Measurements from ENCODE around the gene NDUFS6.
"Not testable (repeated sequence)": the region's sequence is repeated elsewhere in the genome, so short reads cannot be mapped to it uniquely, and the experiment has no call there.

Gene NDUFS6

DNA sequence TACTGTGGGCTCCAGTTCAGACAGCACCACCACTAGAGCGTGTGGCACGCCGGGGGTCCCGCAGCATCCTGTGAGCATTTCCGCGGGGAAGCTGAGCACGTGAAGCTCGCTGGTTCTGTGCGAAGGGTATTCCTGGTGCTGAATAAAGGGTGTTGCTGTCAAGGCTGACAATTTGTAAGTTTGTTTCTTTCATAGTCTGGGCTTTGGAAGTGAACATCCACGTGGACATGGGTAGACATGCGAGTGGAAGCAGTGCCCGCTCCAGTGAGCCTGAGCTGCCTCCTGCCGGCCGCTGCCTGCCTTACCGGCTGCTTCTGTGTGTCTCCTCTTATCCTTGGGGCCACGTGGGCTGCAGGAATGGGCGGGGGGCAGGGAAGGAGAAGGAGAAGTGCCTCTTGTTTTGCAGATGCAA, 14.7 kb downstream of the NDUFS6 start:
- no peak for DNase-seq (ENCODE audit: extremely low read depth, low read depth)
- no peak overlapping the region for H3K4me3 ChIP-seq (replicated peaks; ENCODE audit: low read depth, low read length)
- TF ChIP-seq, protein P1, sequence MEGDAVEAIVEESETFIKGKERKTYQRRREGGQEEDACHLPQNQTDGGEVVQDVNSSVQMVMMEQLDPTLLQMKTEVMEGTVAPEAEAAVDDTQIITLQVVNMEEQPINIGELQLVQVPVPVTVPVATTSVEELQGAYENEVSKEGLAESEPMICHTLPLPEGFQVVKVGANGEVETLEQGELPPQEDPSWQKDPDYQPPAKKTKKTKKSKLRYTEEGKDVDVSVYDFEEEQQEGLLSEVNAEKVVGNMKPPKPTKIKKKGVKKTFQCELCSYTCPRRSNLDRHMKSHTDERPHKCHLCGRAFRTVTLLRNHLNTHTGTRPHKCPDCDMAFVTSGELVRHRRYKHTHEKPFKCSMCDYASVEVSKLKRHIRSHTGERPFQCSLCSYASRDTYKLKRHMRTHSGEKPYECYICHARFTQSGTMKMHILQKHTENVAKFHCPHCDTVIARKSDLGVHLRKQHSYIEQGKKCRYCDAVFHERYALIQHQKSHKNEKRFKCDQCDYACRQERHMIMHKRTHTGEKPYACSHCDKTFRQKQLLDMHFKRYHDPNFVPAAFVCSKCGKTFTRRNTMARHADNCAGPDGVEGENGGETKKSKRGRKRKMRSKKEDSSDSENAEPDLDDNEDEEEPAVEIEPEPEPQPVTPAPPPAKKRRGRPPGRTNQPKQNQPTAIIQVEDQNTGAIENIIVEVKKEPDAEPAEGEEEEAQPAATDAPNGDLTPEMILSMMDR (IDR thresholded peaks at IDR 0.05; ENCODE audit: low read depth, low read length, missing control alignments) = no peak

DNA sequence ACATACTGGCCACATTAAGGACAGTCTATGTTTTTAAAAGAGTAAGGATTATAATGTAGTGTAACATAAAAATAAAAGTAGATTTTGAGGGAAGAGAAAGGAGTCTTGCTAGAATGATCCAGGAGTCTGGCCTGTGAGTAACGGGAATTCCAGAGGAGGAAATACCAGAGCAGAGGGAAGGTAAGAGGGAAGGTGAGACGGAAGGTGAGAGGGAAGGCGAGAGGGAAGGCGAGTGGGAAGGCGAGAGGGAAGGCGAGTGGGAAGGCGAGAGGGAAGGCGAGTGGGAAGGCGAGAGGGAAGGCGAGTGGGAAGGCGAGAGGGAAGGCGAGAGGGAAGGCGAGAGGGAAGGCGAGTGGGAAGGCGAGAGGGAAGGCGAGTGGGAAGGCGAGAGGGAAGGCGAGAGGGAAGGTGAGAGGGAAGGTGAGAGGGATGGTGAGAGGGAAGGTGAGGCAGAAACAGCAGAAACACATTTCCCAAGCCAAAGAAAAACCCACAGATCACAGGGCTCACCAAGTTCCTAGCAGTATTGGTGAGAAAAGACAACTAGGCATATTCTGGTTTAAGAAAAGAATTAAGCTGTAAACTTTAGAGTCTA, 15.4 kb downstream of the NDUFS6 start:
- DNase-seq (ENCODE audit: extremely low read depth, low read depth); H3K4me3 ChIP-seq (replicated peaks; ENCODE audit: low read depth, low read length): not testable (repeated sequence)

DNA sequence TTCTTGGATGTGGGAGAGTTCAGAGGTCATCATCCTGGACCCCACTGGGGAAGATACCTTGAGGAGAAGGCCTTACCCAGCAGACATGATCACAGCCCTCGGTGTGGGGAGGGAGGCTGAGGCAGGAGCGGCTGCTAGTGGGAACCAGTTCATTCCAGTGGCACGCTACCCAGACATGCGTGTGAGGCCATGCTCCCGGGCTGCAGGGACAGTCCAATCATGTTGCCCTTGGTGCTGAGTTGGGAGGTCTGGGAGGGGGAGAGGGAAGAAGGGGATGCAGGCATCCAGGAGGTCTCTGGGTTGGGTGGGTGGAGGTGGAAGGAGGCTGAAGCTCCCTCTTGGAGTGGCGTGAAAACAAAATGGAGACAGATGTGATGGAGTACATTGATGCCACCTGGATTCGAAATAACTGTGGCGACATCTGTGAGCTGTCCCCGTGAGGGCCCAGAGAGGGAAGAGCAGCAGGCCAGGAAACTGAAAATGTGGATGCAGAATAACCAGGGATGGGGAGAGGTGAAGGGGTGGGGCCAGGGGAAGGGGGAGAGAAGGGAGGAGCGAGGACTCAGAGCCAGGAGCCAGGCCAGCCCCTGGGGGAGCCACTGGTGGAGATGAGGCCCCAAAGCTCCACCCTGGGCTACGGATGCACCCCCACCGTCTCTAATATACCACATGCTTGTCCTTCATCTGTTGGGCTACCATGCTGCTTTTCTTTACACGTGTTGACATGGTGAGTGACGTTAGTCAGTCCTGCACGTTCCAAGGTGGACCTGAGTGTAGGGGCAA, 16.2 kb downstream of the NDUFS6 start:
- no peak overlapping the region for H3K4me3 ChIP-seq (replicated peaks; ENCODE audit: low read depth, low read length)
- TF ChIP-seq, protein P1 (IDR thresholded peaks at IDR 0.05; ENCODE audit: low read depth, low read length, missing control alignments) = no peak
- no peak for DNase-seq (ENCODE audit: extremely low read depth, low read depth)

DNA sequence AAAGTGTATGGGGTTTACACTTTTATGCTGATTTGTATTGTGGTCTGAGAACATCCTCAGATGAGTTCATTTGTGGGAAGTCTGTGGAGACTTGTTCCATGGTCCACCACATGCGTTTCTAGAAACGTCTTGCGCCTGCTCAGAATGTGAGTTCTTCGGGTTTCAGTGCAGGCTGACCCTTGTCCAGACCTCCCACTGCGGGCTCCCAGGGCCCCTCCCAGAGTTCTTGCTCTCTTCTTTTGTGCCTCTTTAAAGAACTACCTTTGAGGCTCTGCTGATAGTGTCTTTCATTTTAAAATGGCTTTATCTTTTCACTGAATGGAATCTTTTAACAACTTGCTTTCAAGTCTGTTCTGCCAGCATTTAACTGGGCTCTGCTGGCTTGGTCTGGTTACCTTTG, 17.6 kb downstream of the NDUFS6 start:
- no peak for DNase-seq (ENCODE audit: extremely low read depth, low read depth)
- no peak overlapping the region for H3K4me3 ChIP-seq (replicated peaks; ENCODE audit: low read depth, low read length)
- TF ChIP-seq, protein P1 (IDR thresholded peaks at IDR 0.05; ENCODE audit: low read depth, low read length, missing control alignments) = no peak

DNA sequence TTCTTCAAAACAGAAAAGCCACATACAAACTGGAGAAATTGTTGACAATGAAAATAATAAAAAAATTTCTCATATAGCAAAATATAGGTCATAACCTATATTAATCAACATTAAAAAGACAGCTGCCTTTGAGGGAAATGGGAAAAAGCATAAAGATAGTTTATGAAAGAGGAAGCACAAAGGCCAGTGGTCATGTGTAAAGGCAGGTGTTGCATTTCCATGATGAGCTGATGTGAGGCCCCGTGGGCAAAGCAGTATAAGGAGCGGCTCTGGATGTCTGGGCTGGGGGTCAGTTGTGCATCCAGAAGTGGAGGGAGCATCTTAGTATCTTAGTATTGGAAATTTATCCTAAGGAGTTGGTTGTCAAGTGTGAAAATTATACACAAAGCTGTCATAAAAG, 18.3 kb downstream of the NDUFS6 start:
- no peak overlapping the region for H3K4me3 ChIP-seq (replicated peaks; ENCODE audit: low read depth, low read length)
- TF ChIP-seq, protein P1 (IDR thresholded peaks at IDR 0.05; ENCODE audit: low read depth, low read length, missing control alignments) = no peak
- no peak for DNase-seq (ENCODE audit: extremely low read depth, low read depth)

DNA sequence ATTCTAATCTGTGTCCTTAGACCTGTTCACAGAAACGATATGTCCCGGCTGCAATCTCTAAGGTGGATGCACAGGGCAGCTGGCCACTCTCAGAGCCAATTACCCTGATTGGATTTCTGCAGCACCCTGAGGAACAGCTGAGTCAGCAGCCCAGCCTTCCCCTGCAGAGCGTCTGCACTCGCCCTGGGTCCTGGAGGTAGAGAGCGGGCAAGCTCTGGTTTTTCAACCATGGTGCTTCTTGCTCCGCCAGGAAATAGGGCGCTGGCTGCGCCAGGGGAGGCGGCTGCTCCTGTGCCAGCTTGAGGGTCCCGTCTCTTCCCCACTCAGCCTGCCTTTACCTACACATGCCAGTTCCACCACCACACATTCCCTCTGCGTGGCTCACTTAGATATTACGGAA, 19.2 kb downstream of the NDUFS6 start:
- no peak for DNase-seq (ENCODE audit: extremely low read depth, low read depth)
- TF ChIP-seq, protein P1 (IDR thresholded peaks at IDR 0.05; ENCODE audit: low read depth, low read length, missing control alignments) = no peak
- H3K4me3 ChIP-seq (replicated peaks; ENCODE audit: low read depth, low read length) = no peak overlapping the region

DNA sequence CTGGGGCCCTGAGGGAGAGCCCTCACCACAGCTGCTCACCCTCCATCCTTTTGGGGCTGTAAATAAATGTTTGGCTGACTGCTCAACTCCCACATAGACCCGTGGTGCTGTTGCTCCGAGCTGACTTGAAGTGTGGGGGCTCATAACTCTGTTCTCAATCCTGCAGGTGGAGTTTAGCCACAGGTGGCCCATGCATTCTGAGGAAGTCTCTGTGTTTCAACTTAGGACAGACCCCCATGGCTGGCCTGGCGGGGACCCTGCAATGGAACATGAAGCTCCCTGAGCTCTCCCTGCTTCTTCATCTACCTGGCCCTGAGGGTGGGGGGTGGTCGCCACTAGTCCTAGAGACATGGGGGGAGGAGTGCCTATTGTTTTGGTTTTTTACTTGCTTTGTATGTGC, 19.7 kb downstream of the NDUFS6 start:
- no peak overlapping the region for H3K4me3 ChIP-seq (replicated peaks; ENCODE audit: low read depth, low read length)
- no peak for DNase-seq (ENCODE audit: extremely low read depth, low read depth)
- TF ChIP-seq, protein P1 (IDR thresholded peaks at IDR 0.05; ENCODE audit: low read depth, low read length, missing control alignments) = no peak

Measured in HFF-Myc (cell line).